Mesothelial cell of epicardium (in vitro differentiated cells): Measurements from ENCODE around the gene SPATS2L. TPM values are rescaled to one million over a fixed set of nuclear protein-coding genes. Genes with fewer than 3 reads are reported as not detected.

ENCODE experiments used
- DNase-seq, 2 experiments: peaks; one replicate each; pipeline ENCODE4 v3.0.0; 2021; ENCODE audit warnings: low spot score in 2 of 2; ENCODE audit not compliant: unreplicated experiment in 2 of 2
- H3K27ac Mint-ChIP-seq: 2 replicates; pipeline ENCODE4 v1.8.0; 2021; ENCODE audit warnings: mixed read lengths
- H3K27me3 Mint-ChIP-seq: 2 replicates; pipeline ENCODE4 v1.8.0; 2021; ENCODE audit warnings: low read depth, mixed read lengths
- H3K36me3 Mint-ChIP-seq: 2 replicates; pipeline ENCODE4 v1.8.0; 2021; ENCODE audit warnings: mixed read lengths
- H3K4me1 Mint-ChIP-seq: 2 replicates; pipeline ENCODE4 v1.8.0; 2021; ENCODE audit warnings: mixed read lengths
- H3K4me3 Mint-ChIP-seq: 2 replicates; pipeline ENCODE4 v1.8.0; 2021; ENCODE audit warnings: mild to moderate bottlenecking, moderate library complexity, mixed read lengths
- H3K9me3 Mint-ChIP-seq: 2 replicates; pipeline ENCODE4 v1.8.0; 2021; ENCODE audit warnings: mixed read lengths
- CTCF ChIP-seq: fragments of 200-600 bp; sonication (generic); IDR thresholded peaks from one replicate; pipeline ENCODE4 v1.5.0; 2021; ENCODE audit warnings: antibody characterized with exemption; ENCODE audit not compliant: unreplicated experiment
- total RNA-seq: library from RNA; stranded (reverse); gene quantifications from 3 replicates; pipeline ENCODE4 v1.2.1, GENCODE V29; 2021

SPATS2L gene
- total RNA-seq, 1 donor from 2014 or later, result 84.8 TPM

GRCh38 chr2:200445284-200445683, 138.8 kb downstream of the SPATS2L start:
- no peak for TF ChIP-seq CTCF
- H3K4me3 Mint-ChIP-seq, result no peak overlapping the region
- H3K36me3 Mint-ChIP-seq, result peaks cover 45% of the 10 kb centered on the region
- no peaks in the 10 kb centered on the region for H3K9me3 Mint-ChIP-seq
- no peaks in the 10 kb centered on the region for H3K4me1 Mint-ChIP-seq
- H3K27ac Mint-ChIP-seq, result no peak overlapping the region
- no peak for DNase-seq
- no peaks in the 10 kb centered on the region for H3K27me3 Mint-ChIP-seq

GRCh38 chr2:200446612-200447011, 140.1 kb downstream of the SPATS2L start:
- H3K27ac Mint-ChIP-seq, result no peak overlapping the region
- DNase-seq, result no peak
- H3K9me3 Mint-ChIP-seq, result no peaks in the 10 kb centered on the region
- no peak overlapping the region for H3K4me3 Mint-ChIP-seq
- TF ChIP-seq CTCF, result no peak
- H3K27me3 Mint-ChIP-seq, result no peaks in the 10 kb centered on the region
- no peaks in the 10 kb centered on the region for H3K4me1 Mint-ChIP-seq
- H3K36me3 Mint-ChIP-seq, result peaks cover 42% of the 10 kb centered on the region

- Mint-ChIP-seq H3K9me3 (no peaks in the 10 kb centered on the region), H3K4me1 (no peaks in the 10 kb centered on the region), H3K27ac (no peak overlapping the region), H3K36me3 (peaks cover 45% of the 10 kb centered on the region), H3K4me3 (no peak overlapping the region), H3K27me3 (no peaks in the 10 kb centered on the region)
- no peak for DNase-seq
- TF ChIP-seq CTCF, result no peak
Observed at GRCh38 chr2:200447139-200447855, 140.8 kb downstream of the SPATS2L start.

GRCh38 chr2:200448455-200448854, 142.0 kb downstream of the SPATS2L start:
- Mint-ChIP-seq H3K27ac (no peak overlapping the region), H3K36me3 (peaks cover 41% of the 10 kb centered on the region), H3K4me1 (no peaks in the 10 kb centered on the region), H3K27me3 (no peaks in the 10 kb centered on the region), H3K4me3 (no peak overlapping the region), H3K9me3 (no peaks in the 10 kb centered on the region)
- no peak for TF ChIP-seq CTCF
- no peak for DNase-seq

GRCh38 chr2:200449149-200449548, 142.7 kb downstream of the SPATS2L start:
- Mint-ChIP-seq H3K36me3 (peaks cover 34% of the 10 kb centered on the region), H3K9me3 (no peaks in the 10 kb centered on the region), H3K27ac (no peak overlapping the region), H3K27me3 (no peaks in the 10 kb centered on the region), H3K4me3 (no peak overlapping the region), H3K4me1 (no peaks in the 10 kb centered on the region)
- no peak for DNase-seq
- no peak for TF ChIP-seq CTCF
